DMS79 (cell line): ENCODE measurements around the gene KIAA1671.

Source experiments
- DNase-seq: peaks from one replicate; lab custom pipeline; 2025; lab: John Stamatoyannopoulos, UW

KIAA1671 gene

GRCh38 chr22:24981656-24982055 lies 29.1 kb downstream of the KIAA1671 start:
- no peak for DNase-seq

DNA sequence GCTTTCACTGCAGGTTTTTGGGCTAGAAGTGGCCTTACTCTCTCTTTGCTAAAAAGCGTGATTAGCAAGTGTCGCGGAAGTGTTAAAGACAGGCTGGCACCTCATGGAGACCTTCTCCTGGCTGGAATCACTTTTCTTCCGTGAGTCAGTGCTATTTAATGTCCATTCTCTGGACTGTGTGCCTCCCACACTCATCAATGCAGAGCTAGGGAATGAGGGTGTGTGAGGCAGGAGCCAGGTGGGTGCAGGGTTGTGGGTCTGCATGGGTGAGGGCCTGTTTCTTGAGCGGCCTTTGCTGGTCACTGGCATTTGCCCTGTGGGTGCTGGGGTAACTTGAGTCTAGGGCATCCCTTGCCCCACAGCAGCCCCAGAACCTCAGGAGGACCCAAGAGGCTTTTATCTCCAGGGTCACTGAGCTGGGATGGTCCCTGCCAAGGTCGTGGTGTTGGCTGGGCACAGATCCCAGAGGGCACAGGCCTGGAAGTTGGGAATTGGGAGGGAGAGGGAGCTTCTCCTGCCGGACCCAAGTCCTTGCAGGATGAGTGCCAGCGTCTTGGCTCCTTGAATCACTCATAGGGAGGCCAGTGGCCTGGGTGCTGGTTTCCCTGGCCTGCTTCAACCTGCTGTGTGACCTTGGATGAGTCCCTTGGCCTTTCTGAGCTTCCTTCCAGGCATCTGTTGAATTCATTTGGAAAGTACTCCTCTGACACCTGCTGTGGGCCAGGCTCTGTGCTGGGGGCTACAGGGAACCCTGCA lies 30.0 kb downstream of the KIAA1671 start:
- DNase-seq: no peak

DNA sequence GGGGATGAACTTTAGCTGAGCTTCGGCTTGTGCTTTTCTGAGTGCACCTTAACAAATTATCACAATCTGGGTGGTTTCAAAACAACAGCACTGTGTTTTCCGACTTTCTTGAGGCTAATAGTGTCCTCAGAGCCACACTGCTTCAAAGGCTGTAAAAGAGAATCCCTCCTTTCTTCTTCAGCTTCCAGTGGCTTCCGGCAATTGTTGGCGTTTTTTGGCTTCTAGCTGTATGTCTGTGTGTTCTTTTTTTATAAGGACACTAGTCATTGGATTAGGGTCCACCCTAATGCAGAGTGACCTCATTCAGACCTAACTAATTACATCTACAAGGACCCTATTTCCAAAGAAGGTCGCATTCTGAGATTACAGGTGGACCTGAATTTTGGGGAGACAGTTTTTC lies 30.6 kb downstream of the KIAA1671 start:
- DNase-seq: no peak

DNA sequence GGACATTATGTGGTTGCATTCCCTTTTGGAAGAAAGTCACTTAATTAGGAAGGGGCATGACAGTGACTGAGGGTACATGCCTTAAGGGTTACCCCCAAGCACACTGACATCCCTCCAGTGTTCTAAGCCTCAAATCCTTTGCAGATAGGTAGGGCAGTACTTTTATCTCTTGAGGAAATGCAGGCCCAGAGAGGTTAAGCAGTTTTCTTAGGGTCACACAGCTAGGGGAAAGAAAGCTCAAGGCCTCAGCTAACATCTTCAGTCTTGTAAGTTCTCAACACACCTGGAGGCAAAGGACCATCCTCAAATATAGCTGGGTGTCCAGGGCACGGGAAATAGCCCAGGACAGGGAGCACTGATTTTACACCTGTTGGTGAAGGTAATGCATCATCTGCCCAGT lies 31.6 kb downstream of the KIAA1671 start:
- DNase-seq: no peak

GRCh38 chr22:24985826-24986214 lies 33.3 kb downstream of the KIAA1671 start:
- DNase-seq: no peak

DNA sequence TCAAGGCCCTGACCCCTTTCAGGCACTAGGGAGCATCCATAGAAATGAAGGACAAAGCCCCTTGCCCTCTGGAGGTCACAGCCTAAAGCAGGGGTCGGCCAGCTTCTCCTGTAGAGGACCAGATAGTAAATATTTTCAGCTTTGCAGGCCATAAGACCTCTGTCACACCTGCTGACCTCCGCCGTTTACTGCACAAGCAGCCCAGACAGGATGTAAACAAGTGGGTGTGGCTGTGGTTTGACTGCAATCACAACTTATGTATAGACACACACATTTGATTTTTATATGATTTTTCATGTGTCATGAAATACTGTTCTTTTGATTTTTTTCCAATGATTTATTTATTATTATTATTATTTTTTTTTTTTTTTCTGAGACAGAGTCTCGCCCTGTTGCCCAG lies 34.3 kb downstream of the KIAA1671 start:
- DNase-seq: no peak

GRCh38 chr22:24989135-24989534 lies 36.6 kb downstream of the KIAA1671 start:
- no peak for DNase-seq

DNA sequence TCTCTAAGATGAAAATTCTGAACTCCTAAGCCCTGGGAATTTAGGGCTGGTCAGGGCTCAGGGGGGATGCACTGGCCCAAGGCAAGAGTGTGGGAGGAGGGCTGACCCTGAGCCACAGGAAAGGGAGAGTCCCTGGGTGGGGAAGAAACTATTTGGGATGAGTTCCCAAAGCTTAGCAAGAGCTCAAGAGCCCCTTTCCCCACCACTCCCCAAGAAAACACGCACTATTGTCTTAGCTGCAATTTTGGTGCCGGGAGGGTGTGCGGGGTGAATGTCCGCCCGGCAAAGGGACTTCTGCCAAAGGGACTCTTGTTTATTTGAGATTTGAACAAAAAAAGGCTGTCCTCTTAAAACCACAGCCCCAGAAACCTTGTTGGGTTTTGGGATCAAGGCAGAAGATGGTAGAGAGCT lies 37.0 kb downstream of the KIAA1671 start:
- DNase-seq: no peak

DNA sequence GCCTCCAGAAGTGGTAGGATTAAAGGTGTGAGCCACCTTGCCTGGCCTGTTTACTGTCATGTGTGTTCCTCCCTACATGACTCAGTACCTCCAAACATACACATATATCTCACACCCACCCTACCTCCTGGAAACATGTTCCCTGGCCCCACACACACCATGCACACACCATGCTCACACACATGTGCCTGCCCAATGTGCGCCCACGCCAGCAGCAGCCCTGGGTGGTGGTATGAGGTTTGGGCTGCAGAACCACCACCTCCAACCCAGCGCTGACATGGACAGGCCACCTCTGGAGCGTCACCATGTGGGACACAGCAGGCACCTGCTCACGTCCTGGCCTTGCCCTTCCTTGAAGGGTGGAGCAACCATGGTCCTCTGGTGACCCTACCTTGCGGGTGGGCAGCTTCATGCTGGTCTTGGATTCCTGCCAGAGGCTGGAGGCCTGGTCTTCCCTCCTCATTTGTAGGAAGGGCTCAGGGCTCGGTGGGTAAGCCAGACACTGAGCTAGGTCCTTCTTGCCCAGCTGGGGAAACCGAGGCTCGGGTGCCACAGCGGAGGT lies 37.9 kb downstream of the KIAA1671 start:
- no peak for DNase-seq

- no peak for DNase-seq
Observed at GRCh38 chr22:24992946-24993345, 40.4 kb downstream of the KIAA1671 start.

DNA sequence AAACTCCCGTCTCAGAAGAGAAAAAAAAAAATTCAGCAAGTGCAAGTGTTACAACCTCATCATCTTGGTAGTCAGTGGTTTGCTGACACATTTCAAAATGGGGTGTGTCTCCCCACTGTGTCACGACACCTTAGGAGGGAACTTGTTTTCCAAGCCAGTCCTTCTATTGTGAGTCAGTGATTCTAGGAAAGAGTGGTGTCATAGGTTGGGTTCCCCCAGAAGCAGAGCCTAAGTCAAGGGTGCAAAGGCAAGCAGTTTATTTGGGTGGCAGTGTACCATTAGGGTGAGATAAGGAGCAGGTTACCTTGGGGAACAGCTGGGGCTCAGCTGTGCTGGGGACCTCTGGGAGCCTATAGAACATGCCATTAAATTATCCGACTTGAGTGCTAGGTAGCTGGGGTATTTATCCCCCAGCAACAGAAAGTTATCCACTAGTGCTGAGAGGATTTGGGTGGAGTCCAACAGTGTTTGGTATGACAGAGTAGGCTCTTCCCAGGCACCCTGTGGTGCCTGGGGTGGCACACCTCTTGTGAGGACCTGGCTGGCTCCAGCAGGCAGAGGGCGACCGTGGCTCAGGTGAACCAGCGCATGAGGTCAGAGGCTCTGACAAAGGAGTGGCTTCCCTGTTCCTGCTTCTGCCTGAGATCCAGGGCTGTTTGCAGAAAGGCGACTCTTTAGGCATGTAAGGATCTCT lies 41.7 kb downstream of the KIAA1671 start:
- peak; percentile 2 for DNase-seq

DNA sequence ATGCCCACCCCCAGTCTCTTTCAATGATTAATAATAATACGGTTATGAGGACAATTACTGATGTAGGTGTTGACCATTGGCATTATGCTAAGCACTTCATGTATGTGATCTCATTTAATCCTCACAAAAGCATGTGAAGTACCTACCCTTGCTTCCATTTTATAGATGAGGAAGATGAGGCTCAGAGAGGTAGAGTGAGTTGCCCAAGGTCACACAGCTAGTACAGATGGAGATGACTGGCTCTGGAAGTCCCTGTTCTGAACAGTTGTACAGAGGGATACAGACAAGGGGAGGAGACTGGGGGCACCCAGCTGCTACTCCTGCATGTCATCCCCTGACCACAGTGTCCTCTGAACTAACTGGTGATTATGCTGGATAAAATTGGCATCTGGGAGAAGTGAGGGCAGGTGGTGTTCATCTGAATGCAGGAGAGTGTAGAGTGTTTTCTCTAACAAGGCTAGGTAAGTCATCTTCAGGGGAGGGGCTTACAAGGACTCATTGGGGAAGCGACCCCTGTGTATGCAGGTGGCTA lies 43.2 kb downstream of the KIAA1671 start:
- DNase-seq: no peak

DNA sequence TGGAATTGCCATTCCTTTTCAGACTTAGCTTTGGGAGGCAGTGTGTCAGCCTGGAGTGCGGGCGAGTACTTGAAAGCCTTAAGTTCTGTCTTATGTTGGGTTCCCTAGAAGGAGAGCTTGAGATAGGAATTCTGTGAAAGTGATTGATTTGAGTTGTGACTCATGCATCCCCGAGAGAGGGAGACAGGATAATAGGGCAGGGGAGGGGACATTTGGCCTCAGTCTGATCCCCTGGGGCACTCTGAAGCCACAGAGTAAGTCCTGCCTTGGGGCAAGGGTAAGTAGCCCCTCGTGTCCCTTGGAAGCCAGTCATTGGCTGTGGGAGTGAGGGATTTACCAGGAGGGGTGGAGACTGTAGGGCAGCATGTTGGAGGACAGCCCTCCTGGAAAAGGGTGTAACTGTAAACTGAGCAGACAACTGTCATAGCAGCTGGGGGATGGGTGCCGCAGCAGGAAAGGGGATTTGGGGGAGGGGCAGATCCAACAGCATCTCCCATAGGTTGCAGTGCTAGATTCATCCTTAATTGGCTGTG lies 44.0 kb downstream of the KIAA1671 start:
- no peak for DNase-seq

GRCh38 chr22:24997023-24997422 lies 44.5 kb downstream of the KIAA1671 start:
- no peak for DNase-seq

- no peak for DNase-seq
Observed at GRCh38 chr22:25000686-25001085, 48.2 kb downstream of the KIAA1671 start.

DNA sequence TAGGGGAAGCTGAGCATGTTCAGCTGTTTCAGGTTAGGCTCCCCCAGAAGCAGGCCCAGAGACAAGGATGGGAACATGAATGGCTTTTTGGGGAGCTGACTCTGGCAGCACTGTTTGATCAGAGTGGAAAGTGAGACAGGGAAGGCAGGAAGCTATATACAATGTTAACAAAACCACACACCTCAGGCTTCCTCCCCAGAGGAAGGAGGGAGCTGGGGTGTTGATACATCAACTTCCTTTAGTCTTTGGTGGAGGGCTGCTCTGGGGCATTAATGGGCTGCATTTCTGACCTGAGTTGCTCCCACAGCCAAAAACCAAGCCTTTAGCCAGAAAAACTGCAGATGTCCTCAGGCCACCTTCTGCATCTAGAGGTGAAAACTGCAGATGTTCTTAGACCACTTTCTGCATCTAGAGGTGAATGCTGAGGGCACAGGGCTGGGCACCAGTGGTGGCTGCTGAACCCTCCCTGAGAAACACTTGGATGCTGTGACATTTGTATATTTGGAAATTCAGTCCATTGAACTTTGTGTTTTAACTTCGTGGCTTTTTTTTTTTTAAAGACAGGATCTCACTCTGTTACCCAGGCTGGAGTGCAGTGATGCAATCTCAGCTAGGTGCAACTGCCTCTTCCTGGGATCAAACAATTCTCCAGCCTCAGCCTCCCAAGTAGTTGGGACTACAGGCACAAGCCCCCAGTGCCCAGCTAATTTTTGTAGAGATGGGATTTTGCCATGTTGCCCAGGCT lies 49.9 kb downstream of the KIAA1671 start:
- no peak for DNase-seq

DNA sequence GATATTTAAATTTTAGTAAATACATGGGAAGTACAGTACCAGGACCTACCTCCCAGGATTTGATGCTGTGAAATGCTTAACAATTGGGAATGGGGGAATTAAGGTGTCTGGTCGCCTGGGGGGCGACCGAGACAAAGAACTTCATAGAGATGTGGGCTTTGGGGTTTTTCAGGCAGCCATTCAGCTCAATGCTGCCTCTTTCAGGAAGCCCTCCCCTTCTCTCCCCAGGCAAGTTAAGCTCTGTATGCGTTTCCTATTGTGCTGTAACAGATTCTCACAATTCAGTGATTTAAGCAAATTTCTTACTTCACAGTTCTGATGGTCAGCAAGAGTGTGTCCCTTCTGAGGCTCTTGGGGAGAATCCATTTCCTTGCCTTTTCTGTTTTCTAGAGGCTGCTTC lies 53.8 kb downstream of the KIAA1671 start:
- DNase-seq: no peak

DNA sequence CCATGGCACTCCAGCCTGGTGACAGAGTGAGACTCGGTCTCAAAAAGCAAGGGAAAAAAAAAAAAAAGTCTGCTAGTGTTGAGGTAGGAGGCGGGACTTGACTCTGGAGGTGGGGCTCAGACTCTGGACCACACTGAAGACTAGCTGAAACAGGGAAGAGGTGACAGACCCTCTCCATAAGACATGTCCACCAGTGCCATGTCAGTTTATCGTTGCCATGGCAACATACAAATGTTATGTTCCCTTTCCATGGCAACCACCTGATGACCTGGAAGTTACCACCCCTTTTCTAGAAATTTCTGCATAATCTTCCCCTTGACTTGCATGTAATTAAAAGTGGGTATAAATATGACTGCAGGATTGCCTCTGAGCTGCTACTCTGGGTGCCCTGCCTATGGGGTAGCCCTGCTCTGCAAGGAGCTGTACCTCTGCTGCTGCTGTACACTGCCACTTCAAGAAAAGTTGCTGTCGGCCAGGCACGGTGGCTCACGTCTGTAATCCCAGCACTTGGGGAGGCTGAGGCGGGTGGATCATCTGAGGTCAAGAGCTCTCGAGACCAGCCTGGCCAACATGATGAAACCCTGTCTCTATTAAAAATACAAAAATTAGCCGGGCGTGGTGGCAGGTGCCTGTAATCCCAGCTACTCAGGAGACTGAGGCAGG lies 55.1 kb downstream of the KIAA1671 start:
- no peak for DNase-seq

DNA sequence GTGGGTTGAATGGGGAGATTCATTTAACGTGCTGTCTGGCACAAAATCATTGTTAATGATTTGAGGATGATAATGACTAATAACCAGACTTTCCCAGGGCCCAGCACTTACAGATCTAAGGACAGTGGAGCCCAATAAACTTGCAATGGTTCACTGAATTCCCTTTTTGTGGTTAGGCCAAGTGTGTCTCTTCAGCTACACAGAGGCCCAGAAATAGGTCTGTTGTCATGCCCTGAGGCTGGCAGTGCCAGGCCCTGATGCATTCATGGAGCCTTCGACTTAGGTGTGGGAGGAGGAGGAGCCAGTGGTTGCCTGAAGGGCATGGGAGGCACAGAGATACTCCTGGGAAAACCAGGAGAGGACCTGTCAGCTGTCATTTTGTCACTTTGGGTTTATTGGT lies 56.1 kb downstream of the KIAA1671 start:
- DNase-seq: peak; percentile 60

- DNase-seq: no peak
Observed at GRCh38 chr22:25012741-25013143, 60.2 kb downstream of the KIAA1671 start.

DNA sequence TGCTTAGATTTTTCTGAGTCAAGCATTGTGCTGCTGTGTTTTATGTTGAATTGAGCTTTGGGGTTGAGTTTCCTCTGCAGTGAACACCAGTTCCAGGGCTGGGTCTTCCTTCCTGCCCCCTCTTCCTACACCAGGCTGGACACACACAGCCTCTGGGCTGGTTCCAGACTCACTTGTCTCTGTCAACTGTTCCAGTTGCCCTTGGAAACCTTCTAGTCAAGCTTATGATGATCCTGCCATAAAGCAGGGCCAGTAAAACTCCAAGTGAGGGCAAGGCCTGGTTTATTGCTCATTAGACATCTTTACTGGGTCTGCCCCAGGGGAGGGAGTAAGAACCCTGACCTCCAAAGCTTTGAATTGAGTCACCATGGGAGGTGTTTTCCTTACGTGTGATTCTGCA lies 61.1 kb downstream of the KIAA1671 start:
- DNase-seq: no peak
